ENCODE measurements around the gene TP53I13.

Gene TP53I13

DNA sequence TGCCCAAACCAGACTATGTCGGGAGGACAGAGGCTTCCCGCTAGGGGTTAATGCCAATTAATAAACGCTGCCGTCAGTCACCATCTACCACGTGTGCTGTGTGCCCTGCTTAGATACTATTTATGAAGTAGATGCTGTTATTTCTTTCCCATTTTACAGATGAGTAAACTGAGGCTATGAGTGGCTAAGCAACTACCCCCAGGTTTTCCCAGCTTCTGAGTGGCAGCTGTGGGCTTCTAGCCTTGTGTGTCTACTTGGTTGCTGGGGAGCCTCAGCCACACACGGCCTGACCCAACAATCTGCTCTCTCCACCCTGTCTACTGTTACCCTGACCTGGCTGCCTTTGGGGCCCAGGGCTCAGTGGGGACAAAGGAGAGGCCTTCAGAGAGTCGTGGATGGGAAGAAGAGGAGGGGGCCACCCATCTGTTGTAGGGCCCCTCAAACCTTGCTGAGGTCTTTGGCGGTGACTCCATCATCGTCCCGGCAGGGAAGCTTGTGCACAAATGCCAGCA, 13.8 kb downstream of the TP53I13 start:
- DNase-seq: no peak

DNA sequence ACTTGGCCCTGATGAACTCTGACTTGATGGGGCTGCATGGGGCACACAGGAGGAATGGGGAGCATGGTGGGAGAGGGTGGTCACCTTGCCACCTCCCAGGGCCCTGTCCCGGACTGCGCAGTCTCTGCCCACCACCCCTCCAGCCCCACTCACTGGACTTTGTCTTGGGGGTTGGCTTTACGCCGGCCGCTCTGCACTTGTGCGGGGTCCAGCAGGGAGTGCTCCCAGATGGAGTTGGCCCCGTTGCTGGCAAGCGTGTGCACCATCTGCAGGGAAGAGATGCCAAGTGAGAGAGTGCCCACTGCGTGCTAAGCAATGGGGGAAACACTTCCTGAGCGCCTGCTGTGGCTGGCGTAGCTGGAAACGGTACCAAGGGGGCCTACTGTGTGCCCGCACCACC, 14.3 kb downstream of the TP53I13 start:
- no peak for DNase-seq

GRCh38 chr17:29583324-29584248, 15.1 kb downstream of the TP53I13 start:
- no peak for DNase-seq

- no peak for DNase-seq
Observed at GRCh38 chr17:29584452-29585079, 16.1 kb downstream of the TP53I13 start.

DNA sequence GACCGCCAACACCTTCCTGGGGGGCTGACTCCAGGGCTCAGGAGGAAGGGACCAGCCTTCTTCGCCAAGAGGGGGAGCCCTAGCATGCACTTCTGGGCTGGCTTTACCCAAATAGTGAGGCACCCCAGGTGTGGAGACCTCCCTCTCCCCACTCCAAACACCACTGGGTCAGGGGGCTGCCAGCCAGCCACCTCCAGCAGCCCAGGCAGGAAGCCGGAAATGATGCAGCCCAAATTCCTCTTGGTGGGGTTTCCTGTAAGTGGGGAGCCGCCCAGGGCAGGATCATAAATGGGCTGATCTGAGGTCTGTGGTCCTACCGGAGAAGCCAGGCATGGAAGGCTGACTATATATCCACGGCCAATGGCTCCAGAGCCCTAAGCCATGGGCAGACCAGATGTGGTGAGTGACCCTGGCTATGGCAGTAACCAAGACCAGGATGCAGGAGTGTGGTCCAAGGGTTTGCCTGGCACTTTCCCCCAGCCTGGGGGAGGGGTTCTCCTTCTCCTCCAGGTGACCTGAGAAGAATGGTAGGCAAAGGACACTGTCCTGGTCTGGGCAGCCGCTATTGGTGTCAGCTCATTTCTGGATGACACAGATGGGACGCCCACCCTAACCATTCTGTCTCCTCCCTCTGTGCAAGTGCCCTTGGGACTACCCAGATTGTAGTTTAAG, 16.7 kb downstream of the TP53I13 start:
- DNase-seq: no peak

DNA sequence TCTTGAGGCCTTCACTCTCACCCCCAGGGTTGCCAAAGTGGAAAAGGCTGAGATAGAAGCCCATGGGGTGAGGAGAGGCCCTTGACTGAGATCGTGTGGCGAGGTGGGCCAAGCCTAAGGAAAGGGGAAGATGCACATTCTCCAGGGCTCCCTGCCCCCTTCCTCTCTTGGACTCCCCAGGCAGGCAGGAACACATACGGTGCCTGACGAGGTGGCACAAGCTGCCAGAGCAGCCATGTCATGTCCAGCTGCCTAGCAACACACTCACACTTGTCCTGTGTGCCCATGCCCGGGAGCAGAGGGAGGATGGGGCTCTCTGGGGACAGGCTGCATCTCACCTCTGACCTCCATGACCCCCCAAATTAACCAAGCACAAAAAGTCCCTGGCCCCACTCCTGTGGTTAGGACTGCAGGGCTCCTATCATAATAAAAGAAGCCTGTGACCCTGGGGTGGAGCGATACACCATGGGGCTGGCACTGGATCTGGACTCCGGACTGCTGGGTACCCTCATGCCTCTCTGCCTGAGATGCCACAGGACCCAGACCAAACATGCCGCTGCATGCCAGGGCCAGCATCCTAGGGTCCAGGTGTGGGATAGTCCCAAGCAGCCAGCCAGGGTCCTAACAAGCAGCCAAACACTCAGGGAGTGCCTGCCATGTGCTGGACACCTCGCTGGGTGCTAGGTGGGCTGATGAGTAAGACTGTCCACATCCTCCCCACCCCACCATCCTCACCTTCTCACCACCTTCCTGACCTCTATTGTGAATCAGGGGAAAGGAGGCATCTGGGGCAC, 18.4 kb downstream of the TP53I13 start:
- no peak for DNase-seq

- no peak for DNase-seq
Observed at GRCh38 chr17:29587591-29587990, 19.1 kb downstream of the TP53I13 start.

DNA sequence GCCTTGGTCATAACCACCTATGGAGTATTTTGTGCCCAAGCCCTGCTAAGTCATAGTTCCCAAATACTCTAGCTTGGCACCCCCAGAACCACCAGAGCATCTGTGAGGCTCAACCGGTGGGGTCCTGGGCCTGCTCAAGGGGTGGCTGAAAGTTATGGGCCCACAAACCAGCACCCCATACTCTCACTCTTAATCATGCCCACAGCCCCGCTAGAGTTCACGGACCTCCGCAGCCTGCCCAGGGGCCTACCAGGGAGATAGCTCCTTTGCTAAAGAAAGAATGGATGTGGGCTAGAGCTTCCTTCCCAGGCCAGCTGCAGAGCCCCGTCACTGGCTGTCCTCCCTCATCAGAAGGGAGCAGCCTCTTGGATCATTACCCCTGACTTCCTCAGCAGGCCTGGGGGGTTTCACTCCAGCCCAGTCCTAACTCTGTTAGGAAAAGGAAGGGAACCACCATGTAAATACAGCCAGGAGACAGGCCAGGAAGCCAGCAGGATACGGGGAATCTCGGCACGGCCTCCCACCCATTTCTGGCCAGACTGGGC, 19.6 kb downstream of the TP53I13 start:
- no peak for DNase-seq

DNA sequence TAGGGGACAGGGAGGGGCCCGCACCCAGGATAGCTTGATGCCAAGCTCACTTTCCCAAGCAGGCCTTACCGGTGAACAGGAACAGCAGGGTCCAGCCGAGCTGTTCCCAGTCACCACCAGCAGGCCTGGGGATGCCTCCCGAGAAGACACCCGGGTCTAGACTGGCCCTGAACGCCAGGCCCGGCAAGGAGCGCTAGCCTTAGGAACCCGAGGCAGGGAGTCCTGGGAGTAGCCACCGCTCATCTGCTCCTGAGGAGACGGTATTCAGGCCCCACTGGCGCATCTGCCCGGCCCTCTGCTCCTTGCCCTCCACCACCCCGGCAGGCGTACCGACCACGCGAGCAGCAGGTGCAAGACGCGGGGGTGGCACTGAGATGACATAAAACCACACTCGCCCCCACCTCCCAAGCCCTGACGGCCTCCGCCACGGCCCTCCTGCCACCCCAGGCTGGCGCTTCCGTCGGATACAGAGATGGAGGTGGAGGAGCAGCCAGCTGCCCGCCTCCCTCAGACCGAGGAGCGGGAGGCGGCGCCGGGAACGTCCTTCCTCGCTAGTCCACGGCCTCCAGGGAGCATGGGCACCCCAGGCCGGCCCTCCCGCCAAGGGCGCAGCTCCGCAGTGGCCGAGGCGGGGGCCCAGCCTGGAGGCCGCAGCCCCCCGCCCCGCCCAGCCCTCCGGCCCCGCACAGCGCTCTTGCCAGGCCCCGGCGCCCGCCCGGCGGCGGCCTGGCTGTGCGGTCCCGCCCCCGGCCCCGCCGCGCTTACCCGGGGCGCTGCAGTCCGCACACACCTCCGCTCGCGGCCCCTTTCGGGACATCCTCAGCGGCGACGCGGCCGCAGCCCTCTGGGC, 20.3 kb downstream of the TP53I13 start:
- no peak for DNase-seq

- DNase-seq: peak; percentile 89
Observed at GRCh38 chr17:29589524-29590410, 21.3 kb downstream of the TP53I13 start, which contains the start of gene GIT1. Gene GIT1, minus strand, starts transcription at chr17:29589648. Its CDS starts 270 bp downstream, at chr17:29589378.

DNA sequence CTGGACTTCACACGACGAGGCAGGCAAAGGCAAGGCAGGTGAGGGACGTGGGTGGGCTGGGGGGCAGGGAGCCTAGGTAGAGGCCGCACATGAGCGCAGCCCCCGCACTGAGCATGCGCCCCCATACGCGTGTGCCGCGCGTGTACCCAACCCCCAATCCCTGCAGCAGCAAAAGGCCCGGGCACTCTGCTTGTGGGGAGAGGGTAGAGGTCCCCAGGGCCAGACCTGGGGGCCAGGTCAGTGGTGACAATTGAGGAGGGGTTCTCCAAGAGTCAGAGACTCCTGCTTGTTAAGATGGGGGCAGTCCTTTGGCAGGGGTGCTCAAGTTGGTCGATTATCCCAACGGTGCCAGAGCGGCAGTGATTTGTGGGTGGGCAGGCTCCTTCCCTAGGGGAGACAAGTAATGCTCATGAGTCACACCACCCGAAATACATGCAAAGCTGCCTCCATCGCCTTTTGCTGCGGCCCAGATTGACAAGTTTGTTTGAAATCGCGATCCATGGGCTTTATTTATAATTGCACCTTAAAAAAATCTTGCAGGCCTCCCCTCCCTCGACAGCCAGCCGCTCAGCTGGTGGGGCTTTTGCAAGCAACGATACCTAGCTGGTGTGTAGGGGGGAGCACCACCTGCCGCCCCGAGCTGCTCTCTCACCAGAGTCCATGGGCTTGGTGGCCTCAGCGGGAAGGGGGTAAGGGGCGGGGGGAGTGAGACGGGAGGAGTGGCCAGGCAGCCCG, 22.1 kb downstream of the TP53I13 start:
- DNase-seq: peak; percentile 77

- peak; percentile 83 for DNase-seq
Observed at GRCh38 chr17:29591146-29591736, 22.7 kb downstream of the TP53I13 start.

DNA sequence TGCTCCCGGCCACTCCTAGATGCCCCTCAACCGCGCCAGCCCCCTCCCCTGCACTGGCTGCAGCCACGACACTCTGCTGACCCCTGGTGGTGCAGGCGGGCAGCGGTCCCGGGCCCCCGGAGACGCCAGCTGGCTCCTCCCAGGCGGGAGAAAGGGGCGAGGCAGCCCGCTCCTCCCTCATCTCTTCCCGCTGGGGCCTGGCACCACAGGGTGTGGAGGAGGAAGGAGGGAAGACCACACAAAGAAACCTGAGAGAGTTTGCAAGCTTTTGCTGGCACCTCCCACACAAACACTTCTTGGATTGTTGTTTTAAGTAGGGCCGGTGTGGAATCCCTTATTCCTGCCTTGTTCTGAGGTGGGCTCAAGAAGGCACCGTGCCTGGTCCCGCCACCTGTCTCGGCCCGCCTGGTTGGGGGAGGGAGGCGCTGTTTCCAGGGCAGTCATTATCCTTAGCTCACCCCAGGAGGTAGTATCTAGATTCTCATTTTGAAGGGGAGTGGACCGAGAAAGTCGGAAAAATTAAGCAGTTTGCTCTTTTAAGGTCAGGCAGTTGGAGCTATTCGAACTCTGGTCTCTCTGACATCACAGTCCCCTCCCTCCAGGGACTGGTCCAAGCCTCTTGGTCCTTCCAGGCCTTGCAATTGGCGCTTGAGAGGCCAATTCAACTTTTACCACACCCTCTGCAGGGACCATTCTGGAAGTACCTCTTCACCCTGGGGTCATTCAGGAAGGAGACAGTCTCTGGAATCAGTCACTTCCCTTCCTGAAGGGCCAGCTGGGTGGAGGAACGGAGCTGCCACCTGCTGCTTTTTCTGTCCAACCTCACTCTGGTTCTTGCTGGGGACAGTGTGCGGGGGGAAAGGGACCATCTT, 23.5 kb downstream of the TP53I13 start:
- DNase-seq: peak; percentile 82

GRCh38 chr17:29592850-29593551, 24.5 kb downstream of the TP53I13 start, which contains the start of gene ANKRD13B:
Gene ANKRD13B, plus strand, starts transcription at chr17:29593132. Its CDS starts 490 bp downstream, at chr17:29593622.
- DNase-seq: no peak

- no peak for DNase-seq
Observed at GRCh38 chr17:29593591-29594518, 25.4 kb downstream of the TP53I13 start.

GRCh38 chr17:29594519-29595090, 26.1 kb downstream of the TP53I13 start:
- DNase-seq: no peak
